ENCODE data around the gene NRCAM.
"Not testable (repeated sequence)": the region's sequence is repeated elsewhere in the genome, so short reads cannot be mapped to it uniquely, and the experiment has no call there.

The NRCAM gene

GRCh38 chr7:108278776-108279175 is 177.5 kb downstream of the NRCAM start:
- no peak for DNase-seq (ENCODE audit: low spot score)

GRCh38 chr7:108278281-108278680 is 178.0 kb downstream of the NRCAM start:
- DNase-seq (ENCODE audit: low spot score): no peak

GRCh38 chr7:108274447-108274846 is 181.8 kb downstream of the NRCAM start:
- not testable (repeated sequence) for DNase-seq (ENCODE audit: low spot score)

- not testable (repeated sequence) for DNase-seq (ENCODE audit: low spot score)
Observed at GRCh38 chr7:108272891-108273290, 183.3 kb downstream of the NRCAM start.

GRCh38 chr7:108270385-108271015 is 185.7 kb downstream of the NRCAM start:
- no peak for DNase-seq (ENCODE audit: low spot score)

GRCh38 chr7:108268200-108268820 is 187.9 kb downstream of the NRCAM start:
- no peak for DNase-seq (ENCODE audit: low spot score)

GRCh38 chr7:108267615-108268014 is 188.6 kb downstream of the NRCAM start:
- DNase-seq (ENCODE audit: low spot score): no peak

GRCh38 chr7:108266491-108266890 is 189.7 kb downstream of the NRCAM start:
- no peak for DNase-seq (ENCODE audit: low spot score)

- DNase-seq (ENCODE audit: low spot score): no peak
Observed at GRCh38 chr7:108266035-108266434, 190.2 kb downstream of the NRCAM start.

- DNase-seq (ENCODE audit: low spot score): no peak
Observed at GRCh38 chr7:108265007-108265406, 191.2 kb downstream of the NRCAM start.

GRCh38 chr7:108263425-108263824 is 192.8 kb downstream of the NRCAM start:
- DNase-seq (ENCODE audit: low spot score): no peak

GRCh38 chr7:108261560-108262255 is 194.5 kb downstream of the NRCAM start:
- no peak for DNase-seq (ENCODE audit: low spot score)

GRCh38 chr7:108259447-108259846 is 196.8 kb downstream of the NRCAM start:
- DNase-seq (ENCODE audit: low spot score): not testable (repeated sequence)

GRCh38 chr7:108257954-108258353 is 198.3 kb downstream of the NRCAM start:
- no peak for DNase-seq (ENCODE audit: low spot score)

- DNase-seq (ENCODE audit: low spot score): no peak
Observed at GRCh38 chr7:108254259-108254658, 202.0 kb downstream of the NRCAM start.

- DNase-seq (ENCODE audit: low spot score): no peak
Observed at GRCh38 chr7:108253275-108254044, 202.8 kb downstream of the NRCAM start.

- no peak for DNase-seq (ENCODE audit: low spot score)
Observed at GRCh38 chr7:108252177-108252576, 204.1 kb downstream of the NRCAM start.

GRCh38 chr7:108251700-108252099 is 204.5 kb downstream of the NRCAM start:
- no peak for DNase-seq (ENCODE audit: low spot score)

GRCh38 chr7:108249453-108249852 is 206.8 kb downstream of the NRCAM start:
- no peak for DNase-seq (ENCODE audit: low spot score)

- no peak for DNase-seq (ENCODE audit: low spot score)
Observed at GRCh38 chr7:108248821-108249220, 207.4 kb downstream of the NRCAM start.

GRCh38 chr7:108248418-108248817 is 207.8 kb downstream of the NRCAM start:
- no peak for DNase-seq (ENCODE audit: low spot score)

GRCh38 chr7:108247614-108248013 is 208.6 kb downstream of the NRCAM start:
- DNase-seq (ENCODE audit: low spot score): no peak

Data from LoVo (cell line).